ENCODE data around the gene MYBPH. TPM values are rescaled to one million over a fixed set of nuclear protein-coding genes. Genes with fewer than 3 reads are reported as not detected.

Gene MYBPH
- total RNA-seq, 1 donor from 2014 or later: not detected

- intact Hi-C loops (cut with micrococcal nuclease): no loop called here
Measured at GRCh38 chr1:203201516-203202205, 26.0 kb upstream of the MYBPH start.

- intact Hi-C loops (cut with micrococcal nuclease): no loop called here
Measured at GRCh38 chr1:203200916-203201315, 25.3 kb upstream of the MYBPH start.

- intact Hi-C loops (cut with micrococcal nuclease): no loop called here
Measured at GRCh38 chr1:203199816-203200571, 24.4 kb upstream of the MYBPH start.

GRCh38 chr1:203199481-203199815, 23.8 kb upstream of the MYBPH start:
- intact Hi-C loops (cut with micrococcal nuclease): no loop called here

GRCh38 chr1:203199002-203199401, 23.4 kb upstream of the MYBPH start:
- intact Hi-C loops (cut with micrococcal nuclease): no loop called here

- intact Hi-C loops (cut with micrococcal nuclease): no loop called here
Measured at GRCh38 chr1:203197625-203198024, 22.0 kb upstream of the MYBPH start.

GRCh38 chr1:203196371-203196770, 20.7 kb upstream of the MYBPH start:
- intact Hi-C loops (cut with micrococcal nuclease): no loop called here

- intact Hi-C loops (cut with micrococcal nuclease): no loop called here
Measured at GRCh38 chr1:203190949-203191348, 15.3 kb upstream of the MYBPH start.

- intact Hi-C loops (cut with micrococcal nuclease): no loop called here
Measured at GRCh38 chr1:203189951-203190352, 14.3 kb upstream of the MYBPH start.

GRCh38 chr1:203188686-203189232, 13.1 kb upstream of the MYBPH start:
- intact Hi-C loops (cut with micrococcal nuclease): no loop called here

- intact Hi-C loops (cut with micrococcal nuclease): no loop called here
Measured at GRCh38 chr1:203187689-203188264, 12.2 kb upstream of the MYBPH start.

- intact Hi-C loops (cut with micrococcal nuclease): no loop called here
Measured at GRCh38 chr1:203187304-203187685, 11.7 kb upstream of the MYBPH start.

GRCh38 chr1:203186446-203187303, 11.0 kb upstream of the MYBPH start, which contains the start of gene CHI3L1:
Gene CHI3L1 (minus strand): TSS chr1:203186704. CDS start chr1:203186623, 81 bp downstream.
- intact Hi-C loops (cut with micrococcal nuclease): no loop called here

GRCh38 chr1:203186091-203186445, 10.4 kb upstream of the MYBPH start:
- intact Hi-C loops (cut with micrococcal nuclease): no loop called here

GRCh38 chr1:203185585-203185984, 10.0 kb upstream of the MYBPH start:
- intact Hi-C loops (cut with micrococcal nuclease): no loop called here

- intact Hi-C loops (cut with micrococcal nuclease): no loop called here
Measured at GRCh38 chr1:203185061-203185461, 9.4 kb upstream of the MYBPH start.

- intact Hi-C loops (cut with micrococcal nuclease): no loop called here
Measured at GRCh38 chr1:203184467-203184866, 8.8 kb upstream of the MYBPH start.

GRCh38 chr1:203183828-203184227, 8.2 kb upstream of the MYBPH start:
- intact Hi-C loops (cut with micrococcal nuclease): no loop called here

- intact Hi-C loops (cut with micrococcal nuclease): no loop called here
Measured at GRCh38 chr1:203182387-203182953, 6.8 kb upstream of the MYBPH start.

- intact Hi-C loops (cut with micrococcal nuclease): no loop called here
Measured at GRCh38 chr1:203181586-203182386, 6.2 kb upstream of the MYBPH start.
